GM12865 (cell line): Measurements from ENCODE around the gene GH1.
A peak's percentile ranks its signal among the peaks of the same experiment; 100 is the strongest.

Source experiments
- DNase-seq: peaks from one replicate; pipeline ENCODE4 v3.0.0; 2010; ENCODE audit warnings: low read depth
- H3K4me3 ChIP-seq: 2 replicates; pipeline ENCODE4 v1.5.1; 2011; ENCODE audit warnings: mild to moderate bottlenecking, low read depth, low read length, control low read depth
- TF ChIP-seq, protein P1 (sequence below): IDR thresholded peaks from 2 replicates; pipeline ENCODE4 v1.5.1; 2011; ENCODE audit warnings: low read length, control low read depth, low read depth, inconsistent platforms; ENCODE audit not compliant: insufficient read depth; ENCODE audit errors: missing control alignments

GH1 gene

DNA sequence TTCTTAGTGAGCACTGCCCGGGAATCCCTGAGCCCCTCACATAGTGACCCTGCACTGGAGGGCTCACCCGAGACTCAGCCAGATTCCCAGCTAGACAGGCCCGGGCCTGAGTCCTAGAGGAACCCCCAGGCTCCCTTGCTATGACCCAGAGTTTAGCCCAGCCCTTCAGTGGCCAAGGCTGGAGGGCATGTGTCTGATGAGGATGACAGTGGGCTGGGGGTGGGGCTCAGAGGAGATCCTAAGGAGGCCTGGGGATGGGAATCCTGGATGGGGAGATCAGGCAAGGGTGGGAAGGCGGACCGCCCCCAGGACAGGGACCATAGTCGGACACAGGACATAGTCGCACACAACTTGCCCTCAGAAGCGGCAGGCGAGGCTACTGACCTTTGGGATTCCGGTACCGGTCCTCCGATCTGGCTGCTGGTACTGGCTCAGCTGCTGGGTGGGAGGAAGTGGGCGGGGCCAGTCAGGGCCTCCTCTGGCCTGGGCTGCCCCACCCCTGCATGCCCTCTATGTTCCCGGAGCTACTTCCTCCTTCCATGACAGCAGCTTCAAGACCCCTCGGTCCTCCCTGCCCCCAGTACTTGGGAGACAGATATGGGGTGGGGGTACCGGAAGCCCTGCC, 12.4 kb upstream of the GH1 start:
- TF ChIP-seq, protein P1, sequence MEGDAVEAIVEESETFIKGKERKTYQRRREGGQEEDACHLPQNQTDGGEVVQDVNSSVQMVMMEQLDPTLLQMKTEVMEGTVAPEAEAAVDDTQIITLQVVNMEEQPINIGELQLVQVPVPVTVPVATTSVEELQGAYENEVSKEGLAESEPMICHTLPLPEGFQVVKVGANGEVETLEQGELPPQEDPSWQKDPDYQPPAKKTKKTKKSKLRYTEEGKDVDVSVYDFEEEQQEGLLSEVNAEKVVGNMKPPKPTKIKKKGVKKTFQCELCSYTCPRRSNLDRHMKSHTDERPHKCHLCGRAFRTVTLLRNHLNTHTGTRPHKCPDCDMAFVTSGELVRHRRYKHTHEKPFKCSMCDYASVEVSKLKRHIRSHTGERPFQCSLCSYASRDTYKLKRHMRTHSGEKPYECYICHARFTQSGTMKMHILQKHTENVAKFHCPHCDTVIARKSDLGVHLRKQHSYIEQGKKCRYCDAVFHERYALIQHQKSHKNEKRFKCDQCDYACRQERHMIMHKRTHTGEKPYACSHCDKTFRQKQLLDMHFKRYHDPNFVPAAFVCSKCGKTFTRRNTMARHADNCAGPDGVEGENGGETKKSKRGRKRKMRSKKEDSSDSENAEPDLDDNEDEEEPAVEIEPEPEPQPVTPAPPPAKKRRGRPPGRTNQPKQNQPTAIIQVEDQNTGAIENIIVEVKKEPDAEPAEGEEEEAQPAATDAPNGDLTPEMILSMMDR, result no peak
- peak overlapping the region; percentile 90 for H3K4me3 ChIP-seq
- peak; percentile 82 for DNase-seq

DNA sequence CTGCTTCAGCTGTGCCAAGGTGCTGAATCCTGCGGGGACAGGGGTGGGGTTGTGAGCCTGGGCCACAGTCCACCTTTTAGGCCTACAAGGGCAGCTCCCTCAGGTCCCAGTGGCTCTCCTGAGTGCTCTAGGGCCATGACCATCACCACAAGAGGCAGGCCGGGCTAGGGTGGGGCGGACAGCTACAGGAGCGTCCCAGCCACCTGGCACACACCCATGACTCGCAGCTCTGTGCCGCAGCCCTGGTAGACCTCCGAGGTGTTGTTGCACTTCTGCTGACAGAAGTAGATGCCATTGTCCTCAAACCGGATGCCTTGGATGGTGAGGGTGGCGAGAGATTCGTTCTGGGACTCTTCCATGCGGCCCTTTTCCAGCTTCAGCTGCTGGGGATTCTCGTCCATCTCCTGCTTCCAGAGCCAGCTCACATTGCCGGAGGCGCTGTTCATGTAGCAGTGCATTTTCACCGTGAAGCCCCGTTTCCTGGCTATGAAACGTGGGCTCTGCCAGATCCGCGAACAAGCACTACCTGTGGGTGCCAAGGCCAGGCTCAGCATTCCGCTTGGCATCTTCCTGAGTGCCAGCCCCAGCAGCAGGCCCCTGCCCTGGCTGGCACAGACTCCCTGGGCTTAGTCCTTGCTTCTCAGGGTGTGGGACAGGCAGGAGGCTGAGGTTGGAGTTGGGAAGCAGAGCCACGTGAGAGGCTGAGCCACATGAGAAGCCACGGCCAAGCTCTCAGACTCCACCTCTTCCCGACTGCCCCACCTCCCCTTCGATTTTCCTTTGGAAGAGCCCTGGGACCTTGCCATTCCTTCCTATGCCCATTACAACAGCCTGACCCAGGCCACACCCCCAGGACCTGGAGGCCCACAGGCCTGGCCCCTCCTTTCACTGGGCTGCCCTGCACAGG, 11.5 kb upstream of the GH1 start:
- TF ChIP-seq, protein P1, result no peak
- H3K4me3 ChIP-seq, result peak overlapping the region; percentile 90
- no peak for DNase-seq

GRCh38 chr17:63928966-63929695, 10.5 kb upstream of the GH1 start:
- TF ChIP-seq, protein P1, result no peak
- DNase-seq, result no peak
- H3K4me3 ChIP-seq, result no peak overlapping the region

- DNase-seq, result no peak
- no peak overlapping the region for H3K4me3 ChIP-seq
- TF ChIP-seq, protein P1, result no peak
These were observed 9.6 kb upstream of the GH1 start for GRCh38 chr17:63928172-63928666.

GRCh38 chr17:63927464-63928171, 9.0 kb upstream of the GH1 start:
- DNase-seq, result peak; percentile 50
- H3K4me3 ChIP-seq, result 0 out of 2 replicates have a peak overlapping the region, but pooled peaks have one; percentile 5
- TF ChIP-seq, protein P1, result no peak

DNA sequence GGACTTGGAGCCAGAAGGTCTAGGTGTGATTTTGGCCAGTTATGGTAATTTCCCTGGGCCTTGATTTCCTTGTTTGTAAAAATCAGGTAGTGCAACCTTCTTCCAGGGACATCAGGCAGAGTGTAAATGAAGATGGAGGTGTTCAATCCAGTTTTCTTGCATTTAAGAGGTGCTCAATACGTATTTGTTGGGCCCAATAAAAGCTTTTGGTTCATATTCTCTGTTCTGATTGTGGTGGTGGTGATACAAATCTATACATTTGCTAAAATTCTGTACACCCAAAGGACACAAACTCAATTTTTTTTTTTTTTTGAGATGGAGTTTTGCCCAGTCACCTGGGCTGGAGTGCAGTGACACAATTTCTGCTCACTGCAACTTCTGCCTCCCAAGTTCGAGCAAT, 7.5 kb upstream of the GH1 start:
- no peak for DNase-seq
- TF ChIP-seq, protein P1, result no peak
- no peak overlapping the region for H3K4me3 ChIP-seq
